ENCODE results near the gene BCL2L2.
"Not testable (repeated sequence)": the region's sequence is repeated elsewhere in the genome, so short reads cannot be mapped to it uniquely, and the experiment has no call there.

The BCL2L2 gene

GRCh38 chr14:23306412-23307145 is at the start of gene BCL2L2:
TSS of gene BCL2L2 (plus strand) at chr14:23306833. CDS start at chr14:23307768, 935 bp downstream.
- peak; percentile 83 for DNase-seq

GRCh38 chr14:23258256-23258655 is 48.4 kb upstream of the BCL2L2 start:
- DNase-seq, result no peak

- DNase-seq, result no peak
Observed at GRCh38 chr14:23259426-23259825, 47.2 kb upstream of the BCL2L2 start.

GRCh38 chr14:23260849-23261248 is 45.8 kb upstream of the BCL2L2 start:
- not testable (repeated sequence) for DNase-seq

- DNase-seq, result no peak
Observed at GRCh38 chr14:23269193-23269592, 37.4 kb upstream of the BCL2L2 start.

GRCh38 chr14:23275412-23275811 is 31.2 kb upstream of the BCL2L2 start:
- DNase-seq, result no peak

- no peak for DNase-seq
Observed at GRCh38 chr14:23277189-23277588, 29.4 kb upstream of the BCL2L2 start.

GRCh38 chr14:23277928-23278327 is 28.7 kb upstream of the BCL2L2 start:
- not testable (repeated sequence) for DNase-seq

GRCh38 chr14:23281247-23281646 is 25.4 kb upstream of the BCL2L2 start:
- DNase-seq, result no peak

- DNase-seq, result no peak
Observed at GRCh38 chr14:23284654-23285529, 21.7 kb upstream of the BCL2L2 start.

GRCh38 chr14:23285530-23286019 is 21.1 kb upstream of the BCL2L2 start:
- DNase-seq, result no peak

- DNase-seq, result peak; percentile 98
Observed at GRCh38 chr14:23286020-23286901, 20.4 kb upstream of the BCL2L2 start, which contains the start of gene HOMEZ. TSS of gene HOMEZ (minus strand) at chr14:23286132. CDS start at chr14:23285952, 180 bp downstream.

GRCh38 chr14:23286902-23287479 is 19.6 kb upstream of the BCL2L2 start:
- DNase-seq, result no peak

- DNase-seq, result peak; percentile 59
Observed at GRCh38 chr14:23294734-23295561, 11.7 kb upstream of the BCL2L2 start.

GRCh38 chr14:23296012-23296777 is 10.4 kb upstream of the BCL2L2 start:
- DNase-seq, result no peak

- DNase-seq, result no peak
Observed at GRCh38 chr14:23297096-23297495, 9.5 kb upstream of the BCL2L2 start.

GRCh38 chr14:23297611-23298277 is 8.9 kb upstream of the BCL2L2 start:
- no peak for DNase-seq

- no peak for DNase-seq
Observed at GRCh38 chr14:23299211-23299957, 7.2 kb upstream of the BCL2L2 start.

Data from NCI-H1105 treated with DMSO at 0.1 percent for 48 hours (cell line).